ENCODE results near the gene HOXD9.

The HOXD9 gene

GRCh38 chr2:176126929-176127773, 4.6 kb downstream of the HOXD9 start:
- peak; percentile 78 for DNase-seq

GRCh38 chr2:176127774-176128072, 5.2 kb downstream of the HOXD9 start:
- no peak for DNase-seq

GRCh38 chr2:176128172-176128981, 5.9 kb downstream of the HOXD9 start:
- DNase-seq = no peak

GRCh38 chr2:176128982-176129796, 6.7 kb downstream of the HOXD9 start, which contains the start of gene HOXD8:
Gene HOXD8, plus strand, starts transcription at chr2:176129705. Its CDS starts 662 bp downstream, at chr2:176130367.
- peak; percentile 42 for DNase-seq

GRCh38 chr2:176129813-176130146, 7.3 kb downstream of the HOXD9 start:
- DNase-seq = no peak

GRCh38 chr2:176130147-176130956, 7.8 kb downstream of the HOXD9 start:
- DNase-seq = peak; percentile 43

- no peak for DNase-seq
Measured at GRCh38 chr2:176130957-176131847, 8.7 kb downstream of the HOXD9 start.

- no peak for DNase-seq
Measured at GRCh38 chr2:176131848-176132158, 9.3 kb downstream of the HOXD9 start.

- no peak for DNase-seq
Measured at GRCh38 chr2:176132205-176133171, 10.0 kb downstream of the HOXD9 start.

- no peak for DNase-seq
Measured at GRCh38 chr2:176133389-176133788, 10.9 kb downstream of the HOXD9 start.

GRCh38 chr2:176134035-176134434, 11.5 kb downstream of the HOXD9 start:
- no peak for DNase-seq

- DNase-seq = no peak
Measured at GRCh38 chr2:176135035-176135440, 12.5 kb downstream of the HOXD9 start.

GRCh38 chr2:176136374-176137251, 14.1 kb downstream of the HOXD9 start:
- DNase-seq = peak; percentile 36

GRCh38 chr2:176137252-176137580, 14.7 kb downstream of the HOXD9 start:
- no peak for DNase-seq

- no peak for DNase-seq
Measured at GRCh38 chr2:176137906-176138305, 15.4 kb downstream of the HOXD9 start.

GRCh38 chr2:176138526-176138922, 16.0 kb downstream of the HOXD9 start:
- no peak for DNase-seq

- no peak for DNase-seq
Measured at GRCh38 chr2:176138923-176139660, 16.6 kb downstream of the HOXD9 start.

GRCh38 chr2:176139661-176140512, 17.4 kb downstream of the HOXD9 start:
- DNase-seq = no peak
